GM12878 (cell line): Measurements from ENCODE around the gene BMP2K. TPM values are rescaled to one million over a fixed set of nuclear protein-coding genes. Genes with fewer than 3 reads are reported as not detected.

Source experiments
- BMI1 ChIP-seq: fragments of 450-650 bp; IDR thresholded peaks from 2 replicates; pipeline ENCODE4 v1.6.1; 2016; ENCODE audit warnings: mild to moderate bottlenecking, moderate library complexity, borderline replicate concordance
- CBX3 ChIP-seq: fragments of 200-600 bp; sonication (generic); IDR thresholded peaks from 2 replicates; pipeline ENCODE4 v1.6.1; 2016; ENCODE audit warnings: low read depth, borderline replicate concordance
- CHD2 ChIP-seq: IDR thresholded peaks from 2 replicates; pipeline ENCODE4 v1.6.1; 2011; ENCODE audit warnings: low read depth, low read length, improper control_type of control experiment, borderline replicate concordance
- EED ChIP-seq: sonication (generic); IDR thresholded peaks from 2 replicates; pipeline ENCODE4 v1.6.1; 2016; ENCODE audit warnings: antibody characterized with exemption, low read depth
- EGR1 ChIP-seq, 2 experiments: IDR thresholded peaks; 1 replicate in 1 of 2; 2 replicates in 1 of 2; pipeline ENCODE4 v1.6.1; 2011 to 2012; ENCODE audit warnings: low read depth in 2 of 2, low read length in 2 of 2, borderline replicate concordance in 1 of 2, mild to moderate bottlenecking in 1 of 2, moderate library complexity in 1 of 2
- EP300 ChIP-seq, 2 experiments: fragments of 150-350 bp in 1 of 2; IDR thresholded peaks; 2 replicates each; pipeline ENCODE4 v1.6.1; 2011 to 2012; ENCODE audit warnings: low read depth in 2 of 2, low read length in 2 of 2, borderline replicate concordance in 1 of 2, improper control_type of control experiment in 1 of 2, inconsistent platforms in 1 of 2; ENCODE audit not compliant: control insufficient read depth in 1 of 2
- ETV6 ChIP-seq, 2 experiments: fragments of 450-650 bp in 1 of 2; IDR thresholded peaks in 1 of 2; conservative IDR thresholded peaks in 1 of 2; 2 replicates each; pipeline ENCODE4 v1.6.1; 2014; ENCODE audit warnings: antibody characterized with exemption in 1 of 2, borderline replicate concordance in 1 of 2, low read depth in 1 of 2, mild to moderate bottlenecking in 1 of 2, moderate library complexity in 1 of 2
- EZH2 ChIP-seq: IDR thresholded peaks from 2 replicates; pipeline ENCODE4 v1.6.1; 2012; ENCODE audit warnings: low read depth, mild to moderate bottlenecking, control low read depth, inconsistent platforms, low read length, borderline replicate concordance; ENCODE audit not compliant: control insufficient read depth
- FOS ChIP-seq: IDR thresholded peaks from 3 replicates; pipeline ENCODE4 v1.6.1; 2011; ENCODE audit warnings: borderline replicate concordance; ENCODE audit not compliant: insufficient read length; ENCODE audit errors: extremely low read depth
- GABPA ChIP-seq: IDR thresholded peaks from 2 replicates; pipeline ENCODE4 v1.6.1; 2014; ENCODE audit warnings: antibody characterized with exemption, low read depth, mild to moderate bottlenecking, inconsistent platforms
- IRF4 ChIP-seq: IDR thresholded peaks from 2 replicates; pipeline ENCODE4 v1.6.1; 2011; ENCODE audit warnings: low read depth, low read length
- KLF5 ChIP-seq: fragments of 450-650 bp; IDR thresholded peaks from 2 replicates; pipeline ENCODE4 v1.6.1; 2014; ENCODE audit warnings: mild to moderate bottlenecking; ENCODE audit not compliant: partially characterized antibody
- LARP7 ChIP-seq: fragments of 450-650 bp; IDR thresholded peaks from 2 replicates; pipeline ENCODE4 v1.6.1; 2017; ENCODE audit warnings: mild to moderate bottlenecking
- MEF2A ChIP-seq: IDR thresholded peaks from 2 replicates; pipeline ENCODE4 v1.6.1; 2011; ENCODE audit warnings: low read depth, mild to moderate bottlenecking, low read length, moderate library complexity; ENCODE audit not compliant: insufficient read depth
- NRF1 ChIP-seq: conservative IDR thresholded peaks from 2 replicates; pipeline ENCODE4 v1.6.1; 2011; ENCODE audit warnings: mild to moderate bottlenecking, low read depth, low read length, improper control_type of control experiment
- POLR2AphosphoS5 ChIP-seq: IDR thresholded peaks from 2 replicates; pipeline ENCODE4 v1.6.1; 2011; ENCODE audit warnings: mild to moderate bottlenecking, low read length, inconsistent platforms
- RUNX3 ChIP-seq: IDR thresholded peaks from 2 replicates; pipeline ENCODE4 v1.6.1; 2012; ENCODE audit warnings: low read length, inconsistent platforms
- SIX5 ChIP-seq: IDR thresholded peaks from 2 replicates; pipeline ENCODE4 v1.6.1; 2011; ENCODE audit warnings: mild to moderate bottlenecking, low read depth, low read length, moderate library complexity; ENCODE audit not compliant: severe bottlenecking
- STAT3 ChIP-seq: IDR thresholded peaks from 2 replicates; pipeline ENCODE4 v1.6.1; 2011; ENCODE audit warnings: low read depth, low read length, improper control_type of control experiment
- SUPT20H ChIP-seq: IDR thresholded peaks from 2 replicates; pipeline ENCODE4 v1.6.1; 2011; ENCODE audit warnings: low read depth, mild to moderate bottlenecking, low read length, moderate library complexity, borderline replicate concordance; ENCODE audit not compliant: control insufficient read depth
- ZNF207 ChIP-seq: fragments of 450-650 bp; IDR thresholded peaks from 2 replicates; pipeline ENCODE4 v1.6.1; 2014; ENCODE audit warnings: antibody characterized with exemption, mild to moderate bottlenecking, borderline replicate concordance
- ZNF274 ChIP-seq: IDR thresholded peaks from one replicate; pipeline ENCODE4 v1.8.0; 2011; ENCODE audit not compliant: insufficient read length, insufficient read depth
- polyA plus RNA-seq, 11 experiments: library from polyadenylated mRNA; depleted of rRNA in 4 of 11; unstranded in 6 of 11; stranded (reverse) in 5 of 11; fragments of >200 nt; fragmentation: Nextera tagmentation in 4 of 11; fragmentation: Illumina TruSeq in 1 of 11; extraction: Ambion mirVana in 4 of 11; extraction: Trizol in 1 of 11; gene quantifications; 1 replicate in 1 of 11; 2 replicates in 10 of 11; pipeline versions ENCODE4 v1.2.1 to v1.2.3, GENCODE V29; 2011 to 2016; ENCODE audit warnings: inconsistent platforms in 2 of 11, missing spikeins in 2 of 11, low read depth in 1 of 11
- total RNA-seq, 4 experiments: library from RNA; depleted of rRNA in 3 of 4; stranded (reverse); fragments of >200 nt in 3 of 4; fragmentation: Illumina TruSeq in 1 of 4; extraction: Trizol in 1 of 4; gene quantifications; 2 replicates each; pipeline versions ENCODE4 v1.2.1 to v1.2.3, GENCODE V29; 2013 to 2021
- TF ChIP-seq, protein P1 (sequence below): IDR thresholded peaks from 2 replicates; pipeline ENCODE4 v1.6.1; 2012; ENCODE audit warnings: low read depth, low read length, improper control_type of control experiment
- TF ChIP-seq, protein P2 (sequence below): fragments of 450-650 bp; conservative IDR thresholded peaks from 2 replicates; pipeline ENCODE4 v1.6.1; 2017; ENCODE audit warnings: mild to moderate bottlenecking, moderate library complexity
- TF ChIP-seq, protein P3 (sequence below): IDR thresholded peaks from 2 replicates; pipeline ENCODE4 v1.6.1; 2011; ENCODE audit warnings: low read depth, low read length, improper control_type of control experiment, borderline replicate concordance
- TF ChIP-seq, protein P4 (sequence below): IDR thresholded peaks from 2 replicates; pipeline ENCODE4 v1.6.1; 2011; ENCODE audit warnings: low read depth, mild to moderate bottlenecking, low read length, moderate library complexity, borderline replicate concordance; ENCODE audit errors: extremely low read depth

Gene BMP2K
- total and polyA plus RNA-seq, 10 of the 15 experiments (the other 5 are each of a cell fraction or from before 2014, with no cell fraction given) = 3.3 to 84.6 (median 24.8) TPM

DNA sequence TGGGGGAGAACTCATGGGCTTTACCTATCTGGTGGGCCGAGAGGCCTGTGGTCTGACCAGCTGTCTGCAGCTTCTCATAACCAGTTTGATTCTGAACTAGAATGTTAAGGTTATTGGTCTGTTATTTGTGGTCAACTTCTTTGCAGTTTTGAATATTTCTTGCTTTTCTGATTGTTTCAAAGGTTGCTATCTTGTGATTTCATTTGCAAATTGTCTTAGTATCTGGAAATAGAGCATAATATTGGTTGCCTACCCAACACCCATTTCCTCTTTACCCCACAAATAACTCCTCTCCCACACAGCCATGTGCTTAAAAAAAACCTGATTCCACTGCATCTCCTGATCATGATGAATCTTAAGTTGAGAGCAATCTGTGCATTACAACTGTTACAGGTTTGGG, 39.1 kb upstream of the BMP2K start (continued):
- no peak for TF ChIP-seq ZNF207
- no peak for TF ChIP-seq POLR2AphosphoS5
- no peak for TF ChIP-seq NRF1
- TF ChIP-seq KLF5 = no peak
- no peak for TF ChIP-seq GABPA
- TF ChIP-seq MEF2A = peak; percentile 69
- TF ChIP-seq, protein P1, sequence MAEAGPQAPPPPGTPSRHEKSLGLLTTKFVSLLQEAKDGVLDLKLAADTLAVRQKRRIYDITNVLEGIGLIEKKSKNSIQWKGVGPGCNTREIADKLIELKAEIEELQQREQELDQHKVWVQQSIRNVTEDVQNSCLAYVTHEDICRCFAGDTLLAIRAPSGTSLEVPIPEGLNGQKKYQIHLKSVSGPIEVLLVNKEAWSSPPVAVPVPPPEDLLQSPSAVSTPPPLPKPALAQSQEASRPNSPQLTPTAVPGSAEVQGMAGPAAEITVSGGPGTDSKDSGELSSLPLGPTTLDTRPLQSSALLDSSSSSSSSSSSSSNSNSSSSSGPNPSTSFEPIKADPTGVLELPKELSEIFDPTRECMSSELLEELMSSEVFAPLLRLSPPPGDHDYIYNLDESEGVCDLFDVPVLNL = no peak
- TF ChIP-seq IRF4 = no peak; the same call in 1 of the 2 replicates
- TF ChIP-seq, protein P2, sequence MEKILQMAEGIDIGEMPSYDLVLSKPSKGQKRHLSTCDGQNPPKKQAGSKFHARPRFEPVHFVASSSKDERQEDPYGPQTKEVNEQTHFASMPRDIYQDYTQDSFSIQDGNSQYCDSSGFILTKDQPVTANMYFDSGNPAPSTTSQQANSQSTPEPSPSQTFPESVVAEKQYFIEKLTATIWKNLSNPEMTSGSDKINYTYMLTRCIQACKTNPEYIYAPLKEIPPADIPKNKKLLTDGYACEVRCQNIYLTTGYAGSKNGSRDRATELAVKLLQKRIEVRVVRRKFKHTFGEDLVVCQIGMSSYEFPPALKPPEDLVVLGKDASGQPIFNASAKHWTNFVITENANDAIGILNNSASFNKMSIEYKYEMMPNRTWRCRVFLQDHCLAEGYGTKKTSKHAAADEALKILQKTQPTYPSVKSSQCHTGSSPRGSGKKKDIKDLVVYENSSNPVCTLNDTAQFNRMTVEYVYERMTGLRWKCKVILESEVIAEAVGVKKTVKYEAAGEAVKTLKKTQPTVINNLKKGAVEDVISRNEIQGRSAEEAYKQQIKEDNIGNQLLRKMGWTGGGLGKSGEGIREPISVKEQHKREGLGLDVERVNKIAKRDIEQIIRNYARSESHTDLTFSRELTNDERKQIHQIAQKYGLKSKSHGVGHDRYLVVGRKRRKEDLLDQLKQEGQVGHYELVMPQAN = no peak
- no peak for TF ChIP-seq EZH2
- TF ChIP-seq RUNX3 = peak; percentile 89
- no peak for TF ChIP-seq ZNF274
- TF ChIP-seq LARP7 = no peak
- TF ChIP-seq CBX3 = no peak
- TF ChIP-seq ETV6 (conservative IDR thresholded peaks at IDR 0.05 in 1 of 2, IDR thresholded peaks at IDR 0.05 in 1 of 2; ENCODE audit: borderline replicate concordance in 1 of 2, low read depth in 1 of 2) = peak in 1 of 2 experiments; percentile 35; a peak in 1 of 4 replicates
- no peak for TF ChIP-seq EED
- no peak for TF ChIP-seq SUPT20H
- TF ChIP-seq EP300 (IDR thresholded peaks at IDR 0.05; ENCODE audit: borderline replicate concordance in 1 of 2, control insufficient read depth in 1 of 2, low read depth in 2 of 2, low read length in 2 of 2) = peak in 1 of 2 experiments; percentile 64; a peak in 2 of 4 replicates
- TF ChIP-seq FOS = no peak
- TF ChIP-seq, protein P3, sequence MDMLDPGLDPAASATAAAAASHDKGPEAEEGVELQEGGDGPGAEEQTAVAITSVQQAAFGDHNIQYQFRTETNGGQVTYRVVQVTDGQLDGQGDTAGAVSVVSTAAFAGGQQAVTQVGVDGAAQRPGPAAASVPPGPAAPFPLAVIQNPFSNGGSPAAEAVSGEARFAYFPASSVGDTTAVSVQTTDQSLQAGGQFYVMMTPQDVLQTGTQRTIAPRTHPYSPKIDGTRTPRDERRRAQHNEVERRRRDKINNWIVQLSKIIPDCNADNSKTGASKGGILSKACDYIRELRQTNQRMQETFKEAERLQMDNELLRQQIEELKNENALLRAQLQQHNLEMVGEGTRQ = no peak
- no peak for TF ChIP-seq STAT3
- TF ChIP-seq, protein P4, sequence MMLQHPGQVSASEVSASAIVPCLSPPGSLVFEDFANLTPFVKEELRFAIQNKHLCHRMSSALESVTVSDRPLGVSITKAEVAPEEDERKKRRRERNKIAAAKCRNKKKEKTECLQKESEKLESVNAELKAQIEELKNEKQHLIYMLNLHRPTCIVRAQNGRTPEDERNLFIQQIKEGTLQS = no peak
- TF ChIP-seq EGR1 (IDR thresholded peaks at IDR 0.05; ENCODE audit: borderline replicate concordance in 1 of 2, low read depth in 2 of 2, low read length in 2 of 2) = no peak
- TF ChIP-seq SIX5 = no peak
- TF ChIP-seq CHD2 = no peak
- TF ChIP-seq BMI1 = no peak
